Nephron progenitor cell (in vitro differentiated cells): Measurements from ENCODE around the gene ARMC8.

Experiments used
- DNase-seq: peaks from one replicate; pipeline ENCODE4 v3.0.0; 2021
- H3K27ac Mint-ChIP-seq: 2 replicates; pipeline ENCODE4 v1.8.0; 2021; ENCODE audit warnings: mild to moderate bottlenecking, moderate library complexity, mixed read lengths
- H3K27me3 Mint-ChIP-seq: 2 replicates; pipeline ENCODE4 v1.8.0; 2021; ENCODE audit warnings: mild to moderate bottlenecking, low read depth, mixed read lengths; ENCODE audit not compliant: poor library complexity
- H3K36me3 Mint-ChIP-seq: 2 replicates; pipeline ENCODE4 v1.8.0; 2021; ENCODE audit warnings: low read depth, mixed read lengths
- H3K4me1 Mint-ChIP-seq: 2 replicates; pipeline ENCODE4 v1.8.0; 2021; ENCODE audit warnings: mixed read lengths
- H3K4me3 Mint-ChIP-seq: 2 replicates; pipeline ENCODE4 v1.8.0; 2021; ENCODE audit warnings: mild to moderate bottlenecking, moderate library complexity, mixed read lengths
- H3K9me3 Mint-ChIP-seq: 2 replicates; pipeline ENCODE4 v1.8.0; 2021; ENCODE audit warnings: mild to moderate bottlenecking, moderate library complexity, mixed read lengths
- CTCF ChIP-seq: fragments of 200-600 bp; sonication (generic); IDR thresholded peaks from 2 replicates; pipeline ENCODE4 v1.5.0; 2021; ENCODE audit warnings: antibody characterized with exemption

Gene ARMC8

GRCh38 chr3:138338811-138339210 lies 151.7 kb downstream of the ARMC8 start:
- Mint-ChIP-seq H3K4me3 (no peak overlapping the region), H3K27me3 (peaks cover 19% of the 10 kb centered on the region), H3K9me3 (peaks cover 6% of the 10 kb centered on the region), H3K36me3 (no peaks in the 10 kb centered on the region), H3K4me1 (peaks cover 13% of the 10 kb centered on the region), H3K27ac (no peak overlapping the region)
- no peak for TF ChIP-seq CTCF
- DNase-seq = no peak

- no peak overlapping the region for H3K27ac Mint-ChIP-seq
- H3K27me3 Mint-ChIP-seq = peaks cover 19% of the 10 kb centered on the region
- peaks cover 15% of the 10 kb centered on the region for H3K4me1 Mint-ChIP-seq
- DNase-seq = no peak
- H3K9me3 Mint-ChIP-seq = peaks cover 6% of the 10 kb centered on the region
- no peak for TF ChIP-seq CTCF
- no peaks in the 10 kb centered on the region for H3K36me3 Mint-ChIP-seq
- no peak overlapping the region for H3K4me3 Mint-ChIP-seq
Measured at GRCh38 chr3:138340511-138340910, 153.4 kb downstream of the ARMC8 start.

GRCh38 chr3:138344754-138345153 lies 157.7 kb downstream of the ARMC8 start:
- no peak for DNase-seq
- Mint-ChIP-seq H3K4me1 (peaks cover 23% of the 10 kb centered on the region), H3K27me3 (peaks cover 15% of the 10 kb centered on the region), H3K4me3 (no peak overlapping the region), H3K36me3 (no peaks in the 10 kb centered on the region), H3K27ac (no peak overlapping the region), H3K9me3 (peaks cover 6% of the 10 kb centered on the region)
- no peak for TF ChIP-seq CTCF
